ENCODE data around the gene BMX. TPM values are rescaled to one million over a fixed set of nuclear protein-coding genes. Genes with fewer than 3 reads are reported as not detected.

BMX gene
- total and polyA plus RNA-seq, 7 experiments from 2014 or later, result not detected

GRCh38 chrX:15492469-15492868 is 8.1 kb upstream of the BMX start:
- H3K27ac Mint-ChIP-seq, result peak overlapping the region in 1 of 9 donors; percentile 58
- DNase-seq (no peak), ATAC-seq (no peak)
- ChIA-PET CTCF (no interaction called here), POLR2A (no interaction called here)
- Histone ChIP-seq H3K36me3 (ENCODE audit: control insufficient read depth in 2 of 3, insufficient read depth in 3 of 3, low read length in 3 of 3) (no peaks in the 10 kb centered on the region), H3K9me3 (ENCODE audit: control insufficient read depth in 2 of 3, low read length in 3 of 3) (no peaks in the 10 kb centered on the region), H3K4me3 (ENCODE audit: low read length) (no peak overlapping the region), H3K27me3 (ENCODE audit: control insufficient read depth in 2 of 2, insufficient read depth in 2 of 2, low read length in 2 of 2) (no peaks in the 10 kb centered on the region), H3K4me1 (ENCODE audit: control insufficient read depth in 2 of 2, insufficient read depth in 2 of 2, low read length in 2 of 2) (no peaks in the 10 kb centered on the region), H3K27ac (ENCODE audit: low read depth, low read length) (no peak overlapping the region)
- peaks cover 0 to 4% (median 0%) of the 10 kb centered on the region in 5 donors for H3K36me3 Mint-ChIP-seq
- H3K4me1 Mint-ChIP-seq, result peaks cover 0 to 15% (median 5%) of the 10 kb centered on the region in 7 donors
- H3K4me3 Mint-ChIP-seq, result peak overlapping the region in 7 of 10 donors; percentile 19 to 85 (median 84)
- intact Hi-C loops (cut with micrococcal nuclease), result loop anchor here (10.0 kb wide), 4 partner anchors 182 to 1458 kb away; partner anchors contain the start of gene ZRSR2 (in 1 of the 2)
- H3K9me3 Mint-ChIP-seq, result peaks cover 0 to 2% (median 0%) of the 10 kb centered on the region in 11 donors
- peaks cover 0 to 4% (median 0%) of the 10 kb centered on the region in 5 donors for H3K27me3 Mint-ChIP-seq

- peak within 1 kb of the TSS; percentile 46 for H3K4me3 ChIP-seq (ENCODE audit: low read length)
- DNase-seq, result peak in 8 of 9 donors; percentile 3 to 72 (median 16)
- CTCF ChIA-PET, result interaction anchor here (0.6 kb wide), 1 partner anchor 1171 kb away, joined by 6 read pairs; no protein-coding TSS in a partner anchor
Measured at GRCh38 chrX:15493118-15493962, 7.3 kb upstream of the BMX start, which contains the start of gene PIR. Gene PIR (minus strand): TSS chrX:15493333. CDS start chrX:15491257, 2,076 bp downstream.

GRCh38 chrX:15495801-15496200 is 4.8 kb upstream of the BMX start:
- Mint-ChIP-seq H3K27me3 (peaks cover 0 to 21% (median 6%) of the 10 kb centered on the region in 5 donors), H3K4me3 (no peak overlapping the region), H3K36me3 (peaks cover 0 to 3% (median 0%) of the 10 kb centered on the region in 5 donors), H3K9me3 (peaks cover 0 to 2% (median 0%) of the 10 kb centered on the region in 11 donors), H3K4me1 (peaks cover 2 to 18% (median 9%) of the 10 kb centered on the region in 7 donors), H3K27ac (no peak overlapping the region)
- ATAC-seq (no peak), DNase-seq (no peak)
- Histone ChIP-seq H3K36me3 (ENCODE audit: control insufficient read depth in 2 of 3, insufficient read depth in 3 of 3, low read length in 3 of 3) (no peaks in the 10 kb centered on the region), H3K27me3 (ENCODE audit: control insufficient read depth in 2 of 2, insufficient read depth in 2 of 2, low read length in 2 of 2) (no peaks in the 10 kb centered on the region), H3K27ac (ENCODE audit: low read depth, low read length) (no peak overlapping the region), H3K4me3 (ENCODE audit: low read length) (no peak overlapping the region), H3K4me1 (ENCODE audit: control insufficient read depth in 2 of 2, insufficient read depth in 2 of 2, low read length in 2 of 2) (no peaks in the 10 kb centered on the region), H3K9me3 (ENCODE audit: control insufficient read depth in 2 of 3, low read length in 3 of 3) (no peaks in the 10 kb centered on the region)
- ChIA-PET CTCF (no interaction called here), POLR2A (no interaction called here)
- intact Hi-C loops (cut with micrococcal nuclease), result loop anchor here (5.0 to 10.0 kb wide), 7 partner anchors 152 to 1461 kb away; partner anchors contain the start of gene ZRSR2 (in 1 of the 2)

More at GRCh38 chrX:15493118-15493962, 7.3 kb upstream of the BMX start, which contains the start of gene PIR:
- Histone ChIP-seq H3K36me3 (ENCODE audit: control insufficient read depth in 2 of 3, insufficient read depth in 3 of 3, low read length in 3 of 3) (no peaks in the 10 kb centered on the region), H3K9me3 (ENCODE audit: control insufficient read depth in 2 of 3, low read length in 3 of 3) (no peaks in the 10 kb centered on the region), H3K27me3 (ENCODE audit: control insufficient read depth in 2 of 2, insufficient read depth in 2 of 2, low read length in 2 of 2) (no peaks in the 10 kb centered on the region), H3K4me1 (ENCODE audit: control insufficient read depth in 2 of 2, insufficient read depth in 2 of 2, low read length in 2 of 2) (no peaks in the 10 kb centered on the region), H3K27ac (ENCODE audit: low read depth, low read length) (no peak within 1 kb of the TSS)
- ATAC-seq, result peak; percentile 88
- intact Hi-C loops (cut with micrococcal nuclease), result loop anchor here (1.0 to 10.0 kb wide), 5 partner anchors 181 to 1459 kb away; partner anchors contain the start of gene ZRSR2 (in 1 of the 2)
- H3K4me3 Mint-ChIP-seq, result peak within 1 kb of the TSS; percentile 75 to 85 (median 82)
- H3K36me3 Mint-ChIP-seq, result peaks cover 0 to 3% (median 0%) of the 10 kb centered on the region in 5 donors
- H3K4me1 Mint-ChIP-seq, result peaks cover 2 to 18% (median 9%) of the 10 kb centered on the region in 7 donors
- H3K27me3 Mint-ChIP-seq, result peaks cover 0 to 6% (median 4%) of the 10 kb centered on the region in 5 donors
- peak within 1 kb of the TSS in 1 of 9 donors; percentile 58 for H3K27ac Mint-ChIP-seq
- H3K9me3 Mint-ChIP-seq, result peaks cover 0 to 2% (median 0%) of the 10 kb centered on the region in 11 donors
- POLR2A ChIA-PET, result no interaction called here

GRCh38 chrX:15496824-15497223 is 3.8 kb upstream of the BMX start:
- ChIA-PET CTCF (no interaction called here), POLR2A (no interaction called here)
- Mint-ChIP-seq H3K27me3 (peaks cover 4 to 26% (median 6%) of the 10 kb centered on the region in 5 donors), H3K4me3 (no peak overlapping the region), H3K4me1 (peaks cover 2 to 18% (median 9%) of the 10 kb centered on the region in 7 donors), H3K9me3 (peaks cover 0 to 2% (median 0%) of the 10 kb centered on the region in 11 donors), H3K27ac (no peak overlapping the region), H3K36me3 (no peaks in the 10 kb centered on the region)
- no peak for DNase-seq
- H3K36me3 ChIP-seq (ENCODE audit: control insufficient read depth in 2 of 3, insufficient read depth in 3 of 3, low read length in 3 of 3), result no peaks in the 10 kb centered on the region
- H3K27me3 ChIP-seq (ENCODE audit: control insufficient read depth in 2 of 2, insufficient read depth in 2 of 2, low read length in 2 of 2), result no peaks in the 10 kb centered on the region
- no peaks in the 10 kb centered on the region for H3K4me1 ChIP-seq (ENCODE audit: control insufficient read depth in 2 of 2, insufficient read depth in 2 of 2, low read length in 2 of 2)
- intact Hi-C loops (cut with micrococcal nuclease), result loop anchor here (5.0 to 10.0 kb wide), 7 partner anchors 150 to 1462 kb away; partner anchors contain the start of gene ZRSR2 (in 1 of the 2)
- H3K4me3 ChIP-seq (ENCODE audit: low read length), result no peak overlapping the region
- no peak for ATAC-seq
- no peaks in the 10 kb centered on the region for H3K9me3 ChIP-seq (ENCODE audit: control insufficient read depth in 2 of 3, low read length in 3 of 3)
- H3K27ac ChIP-seq (ENCODE audit: low read depth, low read length), result no peak overlapping the region

GRCh38 chrX:15497865-15498264 is 2.7 kb upstream of the BMX start:
- no peak overlapping the region for H3K27ac Mint-ChIP-seq
- CTCF ChIA-PET, result no interaction called here

GRCh38 chrX:15498741-15499140 is 1.9 kb upstream of the BMX start:
- Mint-ChIP-seq H3K4me3 (no peak overlapping the region), H3K27me3 (peaks cover under 1 to 34% (median 6%) of the 10 kb centered on the region in 5 donors), H3K36me3 (no peaks in the 10 kb centered on the region), H3K4me1 (peaks cover 0 to 8% (median 4%) of the 10 kb centered on the region in 7 donors), H3K27ac (no peak overlapping the region), H3K9me3 (peaks cover 0 to 2% (median 0%) of the 10 kb centered on the region in 11 donors)
- H3K27me3 ChIP-seq (ENCODE audit: control insufficient read depth in 2 of 2, insufficient read depth in 2 of 2, low read length in 2 of 2), result no peaks in the 10 kb centered on the region
- H3K4me3 ChIP-seq (ENCODE audit: low read length), result no peak overlapping the region
- no peak for DNase-seq
- H3K4me1 ChIP-seq (ENCODE audit: control insufficient read depth in 2 of 2, insufficient read depth in 2 of 2, low read length in 2 of 2), result no peaks in the 10 kb centered on the region
- POLR2A ChIA-PET, result no interaction called here
- intact Hi-C loops (cut with micrococcal nuclease), result loop anchor here (1.0 to 10.0 kb wide), 9 partner anchors 67 to 1464 kb away; partner anchors contain the start of gene ZRSR2 (in 1 of the 2)
- CTCF ChIA-PET, result interaction anchor here (0.7 kb wide), 2 partner anchors 60 to 177 kb away, joined by 3 read pairs; no protein-coding TSS in a partner anchor
- no peaks in the 10 kb centered on the region for H3K9me3 ChIP-seq (ENCODE audit: control insufficient read depth in 2 of 3, low read length in 3 of 3)
- no peak overlapping the region for H3K27ac ChIP-seq (ENCODE audit: low read depth, low read length)
- H3K36me3 ChIP-seq (ENCODE audit: control insufficient read depth in 2 of 3, insufficient read depth in 3 of 3, low read length in 3 of 3), result no peaks in the 10 kb centered on the region
- ATAC-seq, result no peak

More at GRCh38 chrX:15497865-15498264, 2.7 kb upstream of the BMX start:
- Mint-ChIP-seq H3K36me3 (no peaks in the 10 kb centered on the region), H3K27me3 (peaks cover 4 to 34% (median 6%) of the 10 kb centered on the region in 5 donors), H3K4me1 (peaks cover 2 to 13% (median 9%) of the 10 kb centered on the region in 7 donors), H3K4me3 (no peak overlapping the region), H3K9me3 (peaks cover 0 to 2% (median 0%) of the 10 kb centered on the region in 11 donors)
- H3K4me3 ChIP-seq (ENCODE audit: low read length), result no peak overlapping the region
- ATAC-seq (peak; percentile 74), DNase-seq (peak; percentile 8 to 51 (median 34))
- no peaks in the 10 kb centered on the region for H3K27me3 ChIP-seq (ENCODE audit: control insufficient read depth in 2 of 2, insufficient read depth in 2 of 2, low read length in 2 of 2)
- POLR2A ChIA-PET, result no interaction called here
- no peaks in the 10 kb centered on the region for H3K4me1 ChIP-seq (ENCODE audit: control insufficient read depth in 2 of 2, insufficient read depth in 2 of 2, low read length in 2 of 2)
- no peaks in the 10 kb centered on the region for H3K36me3 ChIP-seq (ENCODE audit: control insufficient read depth in 2 of 3, insufficient read depth in 3 of 3, low read length in 3 of 3)
- no peaks in the 10 kb centered on the region for H3K9me3 ChIP-seq (ENCODE audit: control insufficient read depth in 2 of 3, low read length in 3 of 3)
- no peak overlapping the region for H3K27ac ChIP-seq (ENCODE audit: low read depth, low read length)
- intact Hi-C loops (cut with micrococcal nuclease), result loop anchor here (1.0 to 10.0 kb wide), 9 partner anchors 67 to 1463 kb away; partner anchors contain the start of gene ZRSR2 (in 1 of the 2)

All from naive thymus-derived CD4-positive, alpha-beta T cell (primary cell).